Measurements from ENCODE around the gene PNPO. TPM values are rescaled to one million over a fixed set of nuclear protein-coding genes. Genes with fewer than 3 reads are reported as not detected.
A peak's percentile ranks its signal among the peaks of the same experiment; 100 is the strongest.

PNPO gene
- total RNA-seq, 4 donors from 2014 or later, result 14.6 to 33.6 (median 24.7) TPM

DNA sequence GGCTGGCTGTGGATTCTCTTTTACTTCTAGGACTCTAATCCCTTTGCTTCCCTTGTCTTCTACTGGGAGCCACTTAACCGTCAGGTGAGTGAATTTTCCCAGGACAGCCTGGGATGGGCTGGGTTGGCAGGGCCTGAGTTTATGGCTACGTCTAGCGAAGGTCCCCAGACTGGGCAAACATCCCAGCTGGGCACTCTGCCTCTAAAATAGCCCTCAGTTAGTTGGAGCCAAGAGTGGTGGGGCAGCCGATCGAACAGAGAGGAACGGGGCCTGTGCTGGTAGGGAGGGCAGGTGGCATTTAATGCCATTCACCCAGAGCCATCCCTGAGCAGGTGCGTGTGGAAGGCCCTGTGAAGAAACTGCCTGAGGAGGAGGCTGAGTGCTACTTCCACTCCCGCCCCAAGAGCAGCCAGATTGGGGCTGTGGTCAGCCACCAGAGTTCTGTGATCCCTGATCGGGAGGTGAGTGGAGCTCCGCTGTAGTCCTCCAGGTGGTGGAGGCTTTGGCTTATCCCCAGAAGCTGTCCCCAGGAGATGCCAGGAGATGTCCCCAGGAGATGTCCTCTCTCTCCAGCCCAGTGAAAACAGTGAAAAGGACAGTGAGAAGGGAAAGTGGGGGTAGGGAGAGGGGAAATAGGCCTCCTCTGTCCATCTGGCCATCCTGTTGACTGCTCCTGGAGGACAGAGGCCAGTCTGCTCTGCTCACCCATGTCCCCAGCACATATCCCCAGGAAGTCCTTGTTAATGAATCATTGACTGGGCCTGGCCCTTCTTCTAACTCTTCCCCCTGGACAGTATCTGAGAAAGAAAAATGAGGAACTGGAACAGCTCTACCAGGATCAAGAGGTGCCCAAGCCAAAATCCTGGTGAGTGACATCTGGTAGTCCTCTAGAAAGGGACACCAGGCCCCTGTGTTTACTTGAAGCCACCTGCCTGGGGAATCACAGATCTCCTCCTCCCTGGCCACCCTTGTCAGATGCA lies 4.4 kb downstream of the PNPO start:
- Histone ChIP-seq H3K4me1 (peaks cover 45% of the 10 kb centered on the region), H3K4me3 (no peak overlapping the region), H3K27me3 (no peaks in the 10 kb centered on the region), H3K36me3 (peaks cover 15% of the 10 kb centered on the region), H3K9me3 (no peaks in the 10 kb centered on the region), H3K27ac (peak overlapping the region; percentile 1)
- no peak for TF ChIP-seq EP300 (IDR thresholded peaks at IDR 0.05)
- no peak for TF ChIP-seq CTCF (IDR thresholded peaks at IDR 0.05)
- no peak for TF ChIP-seq POLR2AphosphoS5 (IDR thresholded peaks at IDR 0.05)
- DNase-seq (ENCODE audit: low spot score in 2 of 2), result no peak
- WGBS, result 85% methylated on average over 8 of the region's 10 CpGs

GRCh38 chr17:47946516-47946915 lies 5.1 kb downstream of the PNPO start:
- no peaks in the 10 kb centered on the region for H3K9me3 ChIP-seq
- H3K4me1 ChIP-seq, result peaks cover 41% of the 10 kb centered on the region
- no peak overlapping the region for H3K4me3 ChIP-seq
- peak overlapping the region; percentile 1 for H3K27ac ChIP-seq
- no peaks in the 10 kb centered on the region for H3K27me3 ChIP-seq
- H3K36me3 ChIP-seq, result peaks cover 15% of the 10 kb centered on the region
- TF ChIP-seq EP300 (IDR thresholded peaks at IDR 0.05) (no peak), CTCF (IDR thresholded peaks at IDR 0.05) (no peak), POLR2A (IDR thresholded peaks at IDR 0.05) (no peak), POLR2AphosphoS5 (IDR thresholded peaks at IDR 0.05) (no peak)
- WGBS, result 88% methylated on average over 6 of the region's 6 CpGs
- no peak for DNase-seq (ENCODE audit: low spot score in 2 of 2)

DNA sequence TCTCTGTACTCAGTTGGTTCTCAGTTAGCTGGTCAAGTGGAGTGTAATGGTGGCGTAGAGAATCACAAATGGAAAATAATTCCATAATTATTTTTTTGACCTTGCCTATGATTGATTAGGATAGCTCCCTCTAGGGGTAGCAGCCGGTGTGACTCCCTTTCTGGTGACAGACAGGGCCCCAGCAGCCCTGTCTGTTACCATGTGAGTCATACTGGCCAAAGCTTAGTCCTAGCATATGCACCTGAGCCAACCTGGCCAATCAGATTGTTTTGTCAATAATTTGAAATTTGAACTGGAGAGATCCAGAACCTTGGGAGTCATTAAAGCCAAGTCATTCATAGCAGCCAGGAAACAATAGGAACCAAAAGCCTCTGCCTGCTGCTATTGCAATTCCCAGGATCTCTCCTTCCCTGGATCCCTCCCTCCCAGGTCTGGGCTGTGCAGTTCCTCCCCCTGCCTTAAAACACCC lies 5.6 kb downstream of the PNPO start:
- Histone ChIP-seq H3K27me3 (no peaks in the 10 kb centered on the region), H3K4me3 (no peak overlapping the region), H3K4me1 (peaks cover 37% of the 10 kb centered on the region), H3K27ac (no peak overlapping the region), H3K9me3 (no peaks in the 10 kb centered on the region), H3K36me3 (peaks cover 15% of the 10 kb centered on the region)
- TF ChIP-seq POLR2AphosphoS5 (IDR thresholded peaks at IDR 0.05) (peak in 1 of 3 donors; percentile 20), CTCF (IDR thresholded peaks at IDR 0.05) (peak; percentile 65 to 85), EP300 (IDR thresholded peaks at IDR 0.05) (no peak), POLR2A (IDR thresholded peaks at IDR 0.05) (no peak)
- DNase-seq (ENCODE audit: low spot score in 2 of 2), result peak; percentile 80 to 88
- WGBS, result 7% methylated on average over 2 of the region's 2 CpGs

GRCh38 chr17:47948706-47949196 lies 7.4 kb downstream of the PNPO start:
- 31% methylated on average over 5 of the region's 5 CpGs for WGBS
- no peaks in the 10 kb centered on the region for H3K9me3 ChIP-seq
- peaks cover 15% of the 10 kb centered on the region for H3K36me3 ChIP-seq
- TF ChIP-seq CTCF (IDR thresholded peaks at IDR 0.05) (no peak), POLR2AphosphoS5 (IDR thresholded peaks at IDR 0.05) (no peak), EP300 (IDR thresholded peaks at IDR 0.05) (no peak), POLR2A (IDR thresholded peaks at IDR 0.05) (no peak)
- H3K4me1 ChIP-seq, result peaks cover 26% of the 10 kb centered on the region
- no peak overlapping the region for H3K4me3 ChIP-seq
- H3K27me3 ChIP-seq, result no peaks in the 10 kb centered on the region
- peak overlapping the region; percentile 69 for H3K27ac ChIP-seq
- no peak for DNase-seq (ENCODE audit: low spot score in 2 of 2)

DNA sequence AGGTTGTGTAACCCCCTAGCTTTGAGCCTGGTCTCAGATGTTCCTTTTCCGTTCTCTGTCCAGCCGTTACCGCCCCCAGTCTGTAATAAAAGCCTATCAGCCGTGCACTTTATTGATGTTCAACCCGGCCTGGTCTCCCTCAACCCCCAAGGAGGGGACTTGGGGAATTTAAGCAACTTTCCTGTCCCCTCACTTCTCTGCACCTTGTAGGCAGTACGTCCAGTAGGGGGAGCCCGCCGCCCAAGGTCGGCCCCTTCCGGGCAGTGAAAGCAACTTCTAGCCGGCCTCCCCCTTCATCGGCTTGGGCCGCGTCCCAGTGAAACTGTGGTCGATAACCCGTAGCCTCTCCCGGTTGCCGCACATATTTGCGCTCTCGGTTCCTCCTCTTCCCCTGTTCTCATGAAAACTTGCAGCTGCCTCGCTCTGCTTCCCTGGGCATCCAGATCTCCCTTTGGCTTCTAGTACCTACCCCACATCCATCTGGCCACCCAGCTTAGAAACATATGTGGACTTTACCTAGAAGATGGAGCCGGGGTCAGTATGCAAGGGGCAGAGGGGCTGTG lies 7.9 kb downstream of the PNPO start:
- peak; percentile 92 to 96 for DNase-seq (ENCODE audit: low spot score in 2 of 2)
- peak overlapping the region; percentile 69 for H3K27ac ChIP-seq
- TF ChIP-seq CTCF (IDR thresholded peaks at IDR 0.05) (peak; percentile 72 to 93), POLR2A (IDR thresholded peaks at IDR 0.05) (no peak)
- peak overlapping the region; percentile 39 for H3K4me3 ChIP-seq
- H3K4me1 ChIP-seq, result peaks cover 26% of the 10 kb centered on the region
- 4% methylated on average over 22 of the region's 22 CpGs for WGBS
- H3K36me3 ChIP-seq, result peaks cover 15% of the 10 kb centered on the region
- H3K27me3 ChIP-seq, result no peaks in the 10 kb centered on the region
- H3K9me3 ChIP-seq, result no peaks in the 10 kb centered on the region
